HepG2 (cell line): ENCODE results near the gene AMZ1. TPM values are rescaled to one million over a fixed set of nuclear protein-coding genes. Genes with fewer than 3 reads are reported as not detected.

Source experiments
- HMG20B ChIP-seq: conservative IDR thresholded peaks from 2 replicates; pipeline ENCODE4 v1.6.1; 2016; ENCODE audit warnings: missing genetic modification reagents, missing compliant biosample characterization
- IRF1 ChIP-seq: sonication (generic); formaldehyde crosslinking; IDR thresholded peaks from 2 replicates; pipeline ENCODE4 v1.4.0; 2020; ENCODE audit warnings: low read depth, mild to moderate bottlenecking, missing genetic modification reagents
- NCOA5 ChIP-seq: sonication (generic); formaldehyde crosslinking; IDR thresholded peaks from 2 replicates; pipeline ENCODE4 v1.4.0; 2020; ENCODE audit warnings: missing genetic modification reagents
- POGZ ChIP-seq: sonication (generic); formaldehyde crosslinking; IDR thresholded peaks from 2 replicates; pipeline ENCODE4 v1.4.0; 2020; ENCODE audit warnings: mild to moderate bottlenecking, missing genetic modification reagents
- PPARG ChIP-seq: conservative IDR thresholded peaks from 2 replicates; pipeline ENCODE4 v1.6.1; 2016; ENCODE audit warnings: missing biosample characterization, missing genetic modification reagents
- SALL1 ChIP-seq: sonication (generic); formaldehyde crosslinking; IDR thresholded peaks from 2 replicates; pipeline ENCODE4 v1.8.0; 2022; ENCODE audit warnings: mild to moderate bottlenecking, missing genetic modification reagents
- SIX4 ChIP-seq: sonication (generic); formaldehyde crosslinking; IDR thresholded peaks from 2 replicates; pipeline ENCODE4 v1.4.0; 2020; ENCODE audit warnings: missing genetic modification reagents
- SOX6 ChIP-seq, 2 experiments: fragments of 450-650 bp in 1 of 2; sonication (generic) in 1 of 2; formaldehyde crosslinking in 1 of 2; IDR thresholded peaks; 2 replicates each; pipeline versions ENCODE4 v1.4.0 to v1.6.1; 2017 to 2020; ENCODE audit warnings: antibody characterized with exemption in 1 of 2, mild to moderate bottlenecking in 1 of 2, missing genetic modification reagents in 1 of 2
- SP4 ChIP-seq: sonication (generic); formaldehyde crosslinking; IDR thresholded peaks from 2 replicates; pipeline ENCODE4 v1.8.1; 2023; ENCODE audit warnings: mild to moderate bottlenecking, missing genetic modification reagents
- TARDBP ChIP-seq: sonication (generic); formaldehyde crosslinking; IDR thresholded peaks from 2 replicates; pipeline ENCODE4 v1.8.0; 2022; ENCODE audit warnings: mild to moderate bottlenecking, missing genetic modification reagents
- ZBTB2 ChIP-seq: sonication (generic); formaldehyde crosslinking; IDR thresholded peaks from 2 replicates; pipeline ENCODE4 v1.8.0; 2022; ENCODE audit warnings: low read depth, missing genetic modification reagents
- ZBTB21 ChIP-seq: sonication (generic); formaldehyde crosslinking; IDR thresholded peaks from 2 replicates; pipeline ENCODE4 v1.4.0; 2020; ENCODE audit warnings: missing genetic modification reagents
- ZBTB49 ChIP-seq: sonication (generic); formaldehyde crosslinking; IDR thresholded peaks from 2 replicates; pipeline ENCODE4 v1.4.0; 2020; ENCODE audit warnings: missing genetic modification reagents, borderline replicate concordance
- ZFP37 ChIP-seq: sonication (generic); formaldehyde crosslinking; IDR thresholded peaks from 2 replicates; pipeline ENCODE4 v1.4.0; 2020; ENCODE audit warnings: missing genetic modification reagents, borderline replicate concordance
- ZKSCAN8 ChIP-seq: IDR thresholded peaks from 2 replicates; pipeline ENCODE4 v1.6.1; 2016; ENCODE audit warnings: borderline replicate concordance, missing genetic modification reagents, missing compliant biosample characterization
- ZNF24 ChIP-seq: fragments of 450-650 bp; IDR thresholded peaks from 2 replicates; pipeline ENCODE4 v1.6.1; 2017; ENCODE audit warnings: antibody characterized with exemption, mild to moderate bottlenecking
- ZNF350 ChIP-seq: sonication (generic); formaldehyde crosslinking; IDR thresholded peaks from 2 replicates; pipeline ENCODE4 v1.4.0; 2020; ENCODE audit warnings: mild to moderate bottlenecking, low read depth, missing genetic modification reagents, borderline replicate concordance
- ZNF383 ChIP-seq: sonication (generic); formaldehyde crosslinking; IDR thresholded peaks from 2 replicates; pipeline ENCODE4 v1.4.0; 2020; ENCODE audit warnings: missing genetic modification reagents, mild to moderate bottlenecking, borderline replicate concordance
- ZNF484 ChIP-seq: sonication (generic); formaldehyde crosslinking; IDR thresholded peaks from 2 replicates; pipeline ENCODE4 v1.5.1; 2020; ENCODE audit warnings: mild to moderate bottlenecking, low read depth, missing genetic modification reagents, borderline replicate concordance
- ZNF503 ChIP-seq: sonication (generic); formaldehyde crosslinking; IDR thresholded peaks from 2 replicates; pipeline ENCODE4 v1.4.0; 2020; ENCODE audit warnings: missing genetic modification reagents
- ZNF563 ChIP-seq: sonication (generic); formaldehyde crosslinking; IDR thresholded peaks from 2 replicates; pipeline ENCODE4 v1.8.0; 2022; ENCODE audit warnings: mild to moderate bottlenecking, moderate library complexity, missing genetic modification reagents
- ZNF772 ChIP-seq: sonication (generic); formaldehyde crosslinking; IDR thresholded peaks from 2 replicates; pipeline ENCODE4 v1.5.0; 2020; ENCODE audit warnings: mild to moderate bottlenecking, missing genetic modification reagents
- ZNF773 ChIP-seq: sonication (generic); formaldehyde crosslinking; IDR thresholded peaks from 2 replicates; pipeline ENCODE4 v1.4.0; 2020; ENCODE audit warnings: missing genetic modification reagents, borderline replicate concordance
- polyA plus RNA-seq, 8 experiments: library from polyadenylated mRNA; depleted of rRNA in 3 of 8; stranded (reverse) in 7 of 8; unstranded in 1 of 8; fragments of >200 nt; fragmentation: Illumina TruSeq in 4 of 8; extraction: Trizol in 4 of 8; gene quantifications; 2 replicates each; pipeline versions ENCODE4 v1.2.1 to v1.2.3, GENCODE V29; 2011 to 2016; ENCODE audit warnings: low read depth in 4 of 8, missing spikeins in 1 of 8, mixed read lengths in 1 of 8; ENCODE audit not compliant: insufficient read depth in 1 of 8
- total RNA-seq, 5 experiments: library from RNA; depleted of rRNA; stranded (reverse); fragments of >200 nt; fragmentation: Illumina TruSeq; extraction: Trizol; gene quantifications; 2 replicates each; pipeline ENCODE4 v1.2.3, GENCODE V29; 2016; ENCODE audit warnings: low read depth in 1 of 5

The AMZ1 gene
- total and polyA plus RNA-seq, 2 of the 13 experiments (the other 11 are each of a cell fraction or from before 2014, with no cell fraction given) = 0.03 TPM; not detected in 1

- TF ChIP-seq SOX6 (IDR thresholded peaks at IDR 0.05) (no peak), SOX6 (CRISPR knock-in tag; IDR thresholded peaks at IDR 0.05) (peak; percentile 67), NCOA5 (CRISPR knock-in tag) (0 out of 2 replicates have a peak, but pooled peaks have one; percentile 23), SP4 (CRISPR knock-in tag) (peak; percentile 55), POGZ (CRISPR knock-in tag) (peak; percentile 56; the same call in 1 of the 2 replicates), ZNF563 (peak; percentile 81; the same call in 1 of the 2 replicates), ZKSCAN8 (peak; percentile 19; the same call in 1 of the 2 replicates), ZBTB49 (no peak), ZNF772 (CRISPR knock-in tag) (peak; percentile 79; the same call in 1 of the 2 replicates), HMG20B (CRISPR knock-in tag) (0 out of 2 replicates have a peak, but pooled peaks have one; percentile 23), ZNF484 (CRISPR knock-in tag) (no peak), TARDBP (CRISPR knock-in tag) (peak; percentile 91; the same call in 1 of the 2 replicates), SALL1 (CRISPR knock-in tag) (peak; percentile 95), ZBTB2 (no peak), ZNF383 (CRISPR knock-in tag) (no peak), PPARG (CRISPR knock-in tag) (0 out of 2 replicates have a peak, but pooled peaks have one; percentile 44), ZNF24 (no peak), ZNF773 (CRISPR knock-in tag) (peak; percentile 32; the same call in 1 of the 2 replicates), ZNF350 (CRISPR knock-in tag) (no peak), SIX4 (CRISPR knock-in tag) (0 out of 2 replicates have a peak, but pooled peaks have one; percentile 35), ZNF503 (CRISPR knock-in tag) (peak; percentile 86), ZBTB21 (CRISPR knock-in tag) (no peak; the same call in 1 of the 2 replicates), IRF1 (CRISPR knock-in tag) (no peak), ZFP37 (peak; percentile 98)
Measured at GRCh38 chr7:2638224-2638991, 49.6 kb upstream of the AMZ1 start (continued).
